ENCODE results near the gene NDUFC1.

DNA sequence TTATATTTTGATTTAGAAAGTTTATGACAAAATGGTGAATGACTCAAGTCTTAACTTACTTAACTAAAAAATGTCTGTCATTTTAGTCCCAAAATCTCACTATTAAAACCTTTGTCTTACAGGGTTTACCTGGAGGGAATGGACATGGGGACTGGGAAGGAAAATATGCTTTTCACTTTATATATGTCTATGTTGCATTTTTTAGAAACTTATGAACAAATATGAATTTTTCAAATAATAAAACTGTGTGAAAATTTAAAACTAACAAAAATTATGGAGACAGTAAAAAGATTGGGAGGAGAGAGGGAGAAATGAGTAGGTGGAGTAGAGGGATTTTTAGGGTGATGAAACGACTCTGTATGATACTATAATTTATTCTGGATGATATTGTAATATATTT is 28.4 kb downstream of the NDUFC1 start:
- TF ChIP-seq, protein P1, sequence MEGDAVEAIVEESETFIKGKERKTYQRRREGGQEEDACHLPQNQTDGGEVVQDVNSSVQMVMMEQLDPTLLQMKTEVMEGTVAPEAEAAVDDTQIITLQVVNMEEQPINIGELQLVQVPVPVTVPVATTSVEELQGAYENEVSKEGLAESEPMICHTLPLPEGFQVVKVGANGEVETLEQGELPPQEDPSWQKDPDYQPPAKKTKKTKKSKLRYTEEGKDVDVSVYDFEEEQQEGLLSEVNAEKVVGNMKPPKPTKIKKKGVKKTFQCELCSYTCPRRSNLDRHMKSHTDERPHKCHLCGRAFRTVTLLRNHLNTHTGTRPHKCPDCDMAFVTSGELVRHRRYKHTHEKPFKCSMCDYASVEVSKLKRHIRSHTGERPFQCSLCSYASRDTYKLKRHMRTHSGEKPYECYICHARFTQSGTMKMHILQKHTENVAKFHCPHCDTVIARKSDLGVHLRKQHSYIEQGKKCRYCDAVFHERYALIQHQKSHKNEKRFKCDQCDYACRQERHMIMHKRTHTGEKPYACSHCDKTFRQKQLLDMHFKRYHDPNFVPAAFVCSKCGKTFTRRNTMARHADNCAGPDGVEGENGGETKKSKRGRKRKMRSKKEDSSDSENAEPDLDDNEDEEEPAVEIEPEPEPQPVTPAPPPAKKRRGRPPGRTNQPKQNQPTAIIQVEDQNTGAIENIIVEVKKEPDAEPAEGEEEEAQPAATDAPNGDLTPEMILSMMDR (IDR thresholded peaks at IDR 0.05): no peak
- no peak for TF ChIP-seq EZH2 (IDR thresholded peaks at IDR 0.05; ENCODE audit: borderline replicate concordance, insufficient read depth, low read depth, low read length, poor library complexity, severe bottlenecking)
